Posterior vena cava (tissue), 2 donors: ENCODE measurements around the gene MT1X. TPM values are rescaled to one million over a fixed set of nuclear protein-coding genes. Genes with fewer than 3 reads are reported as not detected.
"Not testable (repeated sequence)": the region's sequence is repeated elsewhere in the genome, so short reads cannot be mapped to it uniquely, and the experiment has no call there.

Source experiments
- DNase-seq: peaks from one replicate; pipeline ENCODE4 v3.0.0-alpha.2; 2020; ENCODE audit warnings: low spot score
- intact Hi-C, 2 donors: fragments of 100-400 bp; cut with DNase I; formaldehyde crosslinking; loops; one replicate each; pipeline versions ENCODE4 v1.14.1 to v1.14.2; 2022 to 2023
- total RNA-seq, 2 donors: library from RNA; stranded (reverse); fragmentation: NEBNext Ultra II Directional; extraction: Animal tissue kit (Norgen Biotek cat#: 25700); gene quantifications; one replicate each; pipeline ENCODE4 v1.2.1, GENCODE V29; 2021
- donor health status: DM: yes; HTN: yes; CAD: no.
- donor health status: DM: yes; HTN: yes; CAD: no.

MT1X gene
- total RNA-seq, 2 donors from 2014 or later: 459 to 753 TPM

- DNase-seq: peak; percentile 32
- intact Hi-C loops: no loop called here
These were observed 9.3 kb upstream of the MT1X start for GRCh38 chr16:56672761-56673536.

DNA sequence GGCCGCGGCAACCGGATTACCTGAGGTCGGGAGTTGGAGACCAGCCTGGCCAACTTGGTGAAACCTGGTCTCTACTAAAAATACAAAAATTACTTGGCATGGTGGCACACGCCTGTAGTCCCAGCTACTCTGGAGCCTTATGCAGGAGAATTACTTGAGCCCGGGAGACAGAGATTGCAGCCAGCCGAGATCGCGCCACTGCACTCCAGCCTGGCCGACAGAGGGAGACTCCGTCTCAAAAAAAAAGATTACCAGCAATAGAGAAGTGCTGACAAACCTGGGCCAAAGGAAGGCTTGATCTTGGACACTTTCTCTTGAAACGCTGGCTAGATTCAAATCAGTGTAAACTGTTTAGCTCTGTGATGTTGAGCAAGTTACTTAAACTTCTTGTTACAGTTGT is 8.3 kb upstream of the MT1X start:
- intact Hi-C loops: no loop called here
- peak; percentile 78 for DNase-seq

DNA sequence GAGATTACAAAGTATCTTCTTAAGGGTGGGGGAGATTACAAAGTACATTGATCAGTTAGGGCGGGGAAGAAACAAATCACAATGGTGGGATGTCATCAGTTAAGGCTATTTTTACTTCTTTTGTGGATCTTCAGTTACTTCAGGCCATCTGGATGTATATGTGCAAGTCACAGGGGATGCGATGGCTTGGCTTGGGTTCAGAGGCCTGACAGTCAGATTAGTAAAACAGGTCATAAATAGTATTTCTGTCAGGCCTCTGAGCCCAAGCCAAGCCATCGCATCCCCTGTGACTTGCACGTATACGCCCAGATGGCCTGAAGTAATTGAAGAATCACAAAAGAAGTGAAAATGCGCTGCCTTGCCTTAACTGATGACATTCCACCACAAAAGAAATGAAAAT is 7.7 kb upstream of the MT1X start:
- intact Hi-C loops: not testable (repeated sequence)
- DNase-seq: peak; percentile 14

- intact Hi-C loops: no loop called here
- peak; percentile 69 for DNase-seq
These were observed 6.5 kb upstream of the MT1X start for GRCh38 chr16:56675685-56676210.

GRCh38 chr16:56677474-56677873 is 4.8 kb upstream of the MT1X start:
- intact Hi-C loops: no loop called here
- peak; percentile 57 for DNase-seq

DNA sequence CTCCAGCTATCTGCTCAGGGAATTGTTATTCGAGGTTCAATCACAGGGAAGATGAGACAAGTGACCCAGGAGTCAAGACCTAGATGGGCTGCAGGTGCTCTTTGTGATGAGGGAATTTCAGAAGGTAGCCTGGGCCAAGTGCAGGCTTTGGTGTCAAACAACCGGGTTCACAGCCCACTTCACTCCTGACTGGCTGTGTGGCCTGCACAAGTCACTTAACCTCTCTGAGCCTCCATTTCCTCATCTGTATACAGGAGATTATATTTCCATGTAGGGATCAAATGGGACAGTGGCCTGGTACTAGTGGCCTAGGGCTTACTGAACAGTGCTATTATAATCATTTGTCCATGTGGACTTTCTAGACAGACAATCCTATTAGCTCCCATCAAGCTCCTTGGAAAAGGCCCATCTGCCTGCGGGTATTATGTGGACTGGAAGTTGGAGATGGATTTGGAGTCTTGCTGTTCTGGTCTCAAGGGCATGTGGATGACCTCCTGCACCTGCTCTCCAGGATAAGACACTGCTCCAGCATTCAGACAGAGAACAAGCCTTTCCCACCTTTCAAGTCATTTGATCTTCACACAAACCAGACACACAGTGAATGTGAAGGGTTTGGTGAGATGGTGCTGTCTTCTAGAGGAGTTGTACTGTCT is 3.1 kb upstream of the MT1X start:
- peak; percentile 31 for DNase-seq
- intact Hi-C loops: no loop called here

- DNase-seq: peak; percentile 53
- intact Hi-C loops: no loop called here
These were observed 2.5 kb upstream of the MT1X start for GRCh38 chr16:56679818-56680217.

GRCh38 chr16:56682703-56683397 is 580 bp downstream of the MT1X start:
- intact Hi-C loops: no loop called here

DNA sequence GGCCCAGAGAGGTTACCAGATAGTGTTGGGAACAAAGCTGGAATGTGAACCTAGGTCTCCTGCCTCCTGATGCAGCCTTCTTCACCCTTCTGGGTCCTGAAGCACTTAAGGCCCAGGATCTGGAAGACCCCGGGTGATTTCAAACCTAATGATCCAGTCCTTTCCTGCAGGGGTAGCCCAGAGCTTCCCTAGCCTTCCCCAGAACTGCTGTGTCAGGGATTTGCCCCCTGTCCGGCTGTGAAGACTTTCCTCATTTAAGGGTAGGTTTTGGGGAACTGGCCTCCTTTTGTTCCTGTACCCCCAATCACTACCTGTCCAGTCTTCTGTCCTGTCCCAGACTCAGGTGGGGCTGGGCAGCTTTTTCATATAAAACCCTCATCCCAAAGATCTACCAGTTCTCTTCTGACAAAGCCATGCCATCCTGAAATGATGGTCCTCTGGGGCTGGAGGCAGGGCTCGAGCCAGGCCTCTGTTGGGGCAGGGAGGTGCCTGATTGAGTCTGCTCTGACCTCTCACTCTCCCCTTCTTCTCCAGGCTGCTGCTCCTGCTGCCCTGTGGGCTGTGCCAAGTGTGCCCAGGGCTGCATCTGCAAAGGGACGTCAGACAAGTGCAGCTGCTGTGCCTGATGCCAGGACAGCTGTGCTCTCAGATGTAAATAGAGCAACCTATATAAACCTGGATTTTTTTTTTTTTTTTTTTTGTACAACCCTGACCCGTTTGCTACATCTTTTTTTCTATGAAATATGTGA is 1.3 kb downstream of the MT1X start:
- intact Hi-C loops: no loop called here
- DNase-seq: peak; percentile 70

More at GRCh38 chr16:56682703-56683397, 580 bp downstream of the MT1X start:
- DNase-seq: peak; percentile 80

GRCh38 chr16:56684256-56684925 is 2.1 kb downstream of the MT1X start:
- intact Hi-C loops: no loop called here
- peak; percentile 75 for DNase-seq

GRCh38 chr16:56684926-56685590 is 2.8 kb downstream of the MT1X start:
- intact Hi-C loops: no loop called here
- DNase-seq: peak; percentile 57

DNA sequence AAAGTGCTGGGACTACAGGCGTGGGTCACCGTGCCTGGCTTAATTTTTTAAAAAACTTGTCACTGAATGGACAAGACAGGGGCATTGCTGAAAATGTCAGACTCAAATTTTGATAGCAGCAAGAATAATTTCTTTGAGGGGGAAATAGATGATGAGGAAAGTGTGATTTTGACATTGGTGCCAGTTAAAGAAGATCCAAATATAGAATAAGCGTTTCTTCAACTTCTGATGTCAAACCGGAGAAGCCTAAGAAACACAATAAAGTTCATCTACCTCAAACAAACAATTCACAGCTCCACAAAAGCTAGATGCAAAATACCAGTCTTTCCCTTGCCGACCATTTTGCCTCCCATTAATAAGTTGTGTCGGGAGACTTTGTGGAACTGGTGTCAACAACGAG is 4.5 kb downstream of the MT1X start:
- intact Hi-C loops: no loop called here
- peak; percentile 5 for DNase-seq

- intact Hi-C loops: no loop called here
- peak; percentile 20 for DNase-seq
These were observed 6.5 kb downstream of the MT1X start for GRCh38 chr16:56688762-56689161.

DNA sequence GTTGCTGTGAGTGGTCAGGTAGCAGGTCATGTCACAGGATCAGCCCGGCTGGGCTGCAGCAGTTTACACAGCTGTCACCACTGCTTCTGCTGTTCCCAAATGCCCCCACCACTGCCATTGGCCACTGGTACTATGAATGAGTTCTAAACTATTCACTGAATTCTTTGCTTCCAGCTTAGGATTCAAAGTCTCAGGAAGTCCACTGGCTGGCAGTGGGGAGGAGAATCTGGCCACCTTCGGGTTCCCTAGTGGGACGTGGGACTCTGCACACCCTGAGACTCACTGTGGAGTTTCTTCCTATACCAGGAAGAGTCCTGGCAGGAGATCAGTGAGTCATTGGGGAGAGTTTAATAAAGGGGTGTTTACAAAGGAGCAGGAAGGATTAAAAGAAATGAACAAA is 6.9 kb downstream of the MT1X start:
- peak; percentile 50 for DNase-seq
- intact Hi-C loops: no loop called here

- intact Hi-C loops: loop anchor here in 1 of 2 donors (10.0 kb wide), 1 partner anchor 106 kb away; the partner anchor contains the start of gene MT3
- peak; percentile 40 for DNase-seq
These were observed 8.3 kb downstream of the MT1X start for GRCh38 chr16:56690420-56691122.

DNA sequence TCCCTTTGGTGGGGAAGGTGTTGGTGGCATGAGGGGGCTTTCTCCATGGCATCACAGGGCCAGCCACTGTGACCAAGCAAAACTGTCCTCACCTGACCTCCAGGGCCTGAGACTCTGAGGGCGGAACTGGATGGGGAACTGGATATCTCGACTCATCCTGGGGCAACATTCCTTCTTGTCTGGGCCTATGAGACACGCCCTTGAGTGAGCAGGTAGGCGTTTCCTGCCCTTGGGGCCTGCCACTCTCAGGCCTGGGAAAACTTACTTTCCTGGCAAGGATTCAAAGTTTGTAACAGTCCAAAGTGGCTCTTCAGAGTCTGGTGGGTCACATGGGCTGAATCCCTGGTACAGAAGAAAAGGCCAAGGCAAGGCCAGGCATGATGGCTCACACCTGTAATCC is 9.6 kb downstream of the MT1X start:
- peak; percentile 48 for DNase-seq
- intact Hi-C loops: loop anchor here in 1 of 2 donors (10.0 kb wide), 1 partner anchor 107 kb away; the partner anchor contains the start of gene MT3

- DNase-seq: no peak
- intact Hi-C loops: loop anchor here in 1 of 2 donors (10.0 kb wide), 1 partner anchor 110 kb away; the partner anchor contains the start of gene MT3
These were observed 13.0 kb downstream of the MT1X start for GRCh38 chr16:56695246-56695645.
